ENCODE measurements around the gene CCDC24.

DNA sequence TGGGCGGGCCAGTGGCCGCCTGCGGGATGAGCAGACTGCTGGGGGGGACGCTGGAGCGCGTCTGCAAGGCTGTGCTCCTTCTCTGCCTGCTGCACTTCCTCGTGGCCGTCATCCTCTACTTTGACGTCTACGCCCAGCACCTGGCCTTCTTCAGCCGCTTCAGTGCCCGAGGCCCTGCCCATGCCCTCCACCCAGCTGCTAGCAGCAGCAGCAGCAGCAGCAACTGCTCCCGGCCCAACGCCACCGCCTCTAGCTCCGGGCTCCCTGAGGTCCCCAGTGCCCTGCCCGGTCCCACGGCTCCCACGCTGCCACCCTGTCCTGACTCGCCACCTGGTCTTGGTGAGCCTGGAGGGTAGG lies 10.3 kb upstream of the CCDC24 start:
- no peak for TF ChIP-seq CTCF (IDR thresholded peaks at IDR 0.05)
- no peak for TF ChIP-seq POLR2A (IDR thresholded peaks at IDR 0.05)
